ENCODE measurements around the gene BTK.

The BTK gene

DNA sequence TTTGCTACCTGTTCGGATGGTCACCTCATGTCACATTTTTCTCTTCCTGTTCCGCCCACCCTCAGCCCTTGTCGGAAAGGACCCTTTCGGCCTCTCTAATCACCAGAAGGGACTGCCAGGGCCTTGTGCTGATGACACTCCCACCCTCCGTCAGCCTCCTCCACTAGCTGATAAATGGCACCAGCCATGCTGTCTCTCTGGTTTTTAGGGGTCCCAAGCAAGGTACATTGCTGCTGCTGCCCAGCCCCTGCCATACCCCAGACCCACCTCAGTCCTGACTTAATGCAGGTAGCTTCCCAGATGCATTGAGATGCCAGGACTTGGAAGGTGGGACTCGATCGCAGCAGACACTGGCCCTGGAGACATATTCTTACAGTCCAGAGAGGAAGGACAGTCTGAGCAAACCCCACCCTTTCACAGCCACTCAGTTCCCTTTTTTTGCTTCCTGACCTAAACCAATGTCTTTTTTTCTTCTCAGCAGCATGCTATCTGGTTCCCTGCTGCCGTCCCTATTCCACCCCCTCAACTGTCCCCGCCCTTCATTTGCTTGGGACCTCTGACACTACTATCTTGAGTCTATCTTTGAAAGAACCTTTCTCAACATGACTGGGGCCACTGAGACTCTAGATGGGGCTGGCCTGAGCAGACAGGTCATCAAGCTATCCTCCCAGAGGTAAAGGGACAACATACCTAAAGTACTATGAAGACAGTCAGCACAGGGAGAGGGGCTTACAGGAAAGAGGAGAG is at the start of gene BTK:
Gene BTK (minus strand): TSS at position 397 of the 747 bp plus-strand sequence. CDS start 10,907 bp downstream, outside the sequence.
- no peak for DNase-seq

DNA sequence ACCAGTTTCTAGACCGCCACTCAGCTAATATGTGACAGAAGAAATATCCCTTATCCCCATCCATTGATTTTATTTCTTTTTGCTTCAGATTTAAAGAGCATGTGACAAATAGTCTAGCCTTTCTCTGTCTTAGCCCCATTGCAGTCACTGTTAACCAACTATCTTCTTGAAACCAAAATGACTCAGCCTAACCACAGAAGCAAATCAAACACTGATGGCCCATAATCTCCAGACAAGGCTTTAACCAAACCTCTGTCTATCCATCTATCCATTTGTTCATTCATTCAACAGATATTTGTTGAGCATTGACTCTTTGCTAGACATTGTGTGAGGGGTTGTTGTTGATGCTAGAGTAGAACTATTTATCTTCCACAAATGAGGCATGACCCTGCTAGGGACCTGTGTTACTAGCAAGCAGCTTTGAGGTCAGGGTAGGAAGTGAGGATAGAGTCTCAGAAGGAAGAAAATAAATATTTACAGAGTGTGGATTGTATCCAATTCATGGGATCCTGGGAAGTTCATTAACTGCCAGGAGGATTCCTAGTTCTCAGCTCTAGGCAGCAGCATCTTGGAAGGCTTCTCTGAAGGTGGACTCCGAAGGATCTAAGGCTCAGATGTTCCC is 44.6 kb upstream of the BTK start:
- DNase-seq: no peak

DNA sequence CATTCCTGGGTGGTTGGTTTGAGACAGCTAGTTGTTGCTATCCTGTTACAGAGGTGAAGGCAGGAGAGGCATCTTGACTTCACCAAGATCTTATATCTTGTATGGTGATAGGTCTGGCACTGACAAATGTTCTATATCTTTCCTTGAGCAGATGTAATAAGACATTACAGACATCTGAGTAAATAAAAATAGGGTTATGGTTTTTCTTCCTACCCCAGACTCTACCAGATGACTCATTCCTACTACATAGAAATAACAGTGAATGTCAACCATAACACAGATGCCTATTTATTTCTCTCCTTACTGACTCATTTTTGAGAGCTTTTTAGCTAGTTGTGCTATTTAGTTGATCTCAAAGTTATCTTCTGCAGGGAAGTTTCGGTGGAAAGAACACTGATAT is 43.9 kb upstream of the BTK start:
- DNase-seq: no peak

DNA sequence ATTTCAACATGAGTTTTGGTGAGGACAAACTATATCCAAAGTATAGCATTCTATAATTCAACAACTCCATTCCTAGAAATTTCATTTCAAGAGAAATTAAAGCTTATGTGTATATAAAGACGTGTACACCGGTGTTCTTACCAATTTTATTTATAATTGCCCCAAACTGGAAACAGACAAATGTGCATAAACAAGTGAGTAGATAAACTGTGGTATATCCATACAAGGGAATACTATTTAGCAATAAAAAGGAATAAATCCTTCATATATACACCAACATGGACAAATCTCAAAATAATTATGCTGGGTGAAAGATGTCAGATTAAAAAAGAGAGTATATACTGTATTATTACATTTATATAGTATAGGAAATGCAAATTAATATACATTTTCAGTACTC is 42.0 kb upstream of the BTK start:
- no peak for DNase-seq

DNA sequence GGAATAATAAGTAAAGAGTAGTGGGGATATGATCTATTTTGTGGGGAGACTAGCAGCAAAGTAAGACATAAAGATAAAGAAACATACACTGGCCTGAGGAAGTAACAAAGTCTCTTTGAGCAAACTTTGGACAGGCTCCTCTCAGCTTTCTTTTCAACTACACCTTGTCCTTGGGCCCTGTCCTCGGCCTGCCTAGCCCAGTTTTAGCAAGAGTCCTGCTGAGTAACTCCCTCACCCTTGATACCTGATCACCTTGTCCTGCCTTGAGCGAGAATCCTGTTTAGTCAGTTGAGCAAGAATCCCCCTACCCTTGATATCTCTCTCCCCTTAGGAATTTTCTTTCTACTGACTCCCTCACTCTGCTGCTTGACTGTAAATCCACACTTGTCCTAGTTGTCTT is 33.5 kb upstream of the BTK start:
- no peak for DNase-seq

DNA sequence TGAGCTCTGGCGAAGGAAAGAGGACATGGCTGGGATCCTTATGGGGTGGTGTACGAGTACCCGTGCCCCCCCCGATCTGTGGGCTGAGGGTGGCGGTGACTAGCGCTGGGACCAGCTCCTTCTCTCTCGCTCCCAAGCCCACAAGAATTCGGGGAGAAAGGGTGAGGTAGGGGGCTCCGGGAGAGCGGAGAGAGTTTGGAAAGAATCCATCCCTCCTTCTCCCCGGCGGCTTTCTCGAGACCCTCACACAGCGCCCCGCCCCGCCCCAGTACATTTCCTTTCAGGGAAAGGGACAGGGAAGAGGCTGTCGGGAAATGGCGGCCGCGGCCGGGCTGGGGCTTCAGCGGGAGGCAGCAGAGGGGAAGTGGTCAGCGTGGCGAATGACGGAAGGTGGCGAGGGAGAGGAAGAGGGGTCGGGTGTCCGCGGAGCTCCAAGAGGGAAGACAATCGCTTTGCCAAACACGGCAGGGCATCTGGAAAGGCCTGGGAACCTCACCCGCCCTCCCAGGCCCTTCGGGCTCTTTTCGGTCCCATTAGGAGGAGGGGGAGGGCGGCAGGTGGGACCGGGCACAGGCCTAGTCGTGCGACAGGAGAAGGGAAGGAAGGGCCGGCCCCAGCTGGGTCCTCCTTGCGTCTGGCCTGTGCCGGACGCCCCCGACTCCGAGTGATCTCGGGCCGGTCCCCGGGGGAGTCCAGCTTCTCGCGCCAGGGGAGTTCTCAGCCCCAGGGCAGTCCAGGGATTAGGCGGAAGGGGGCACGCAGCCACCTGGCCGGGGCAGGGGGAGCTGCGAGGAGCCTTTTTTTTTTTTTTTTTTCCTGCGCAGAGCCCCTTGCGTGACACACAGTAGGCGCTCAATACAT is 32.2 kb upstream of the BTK start:
- DNase-seq: peak; percentile 18

DNA sequence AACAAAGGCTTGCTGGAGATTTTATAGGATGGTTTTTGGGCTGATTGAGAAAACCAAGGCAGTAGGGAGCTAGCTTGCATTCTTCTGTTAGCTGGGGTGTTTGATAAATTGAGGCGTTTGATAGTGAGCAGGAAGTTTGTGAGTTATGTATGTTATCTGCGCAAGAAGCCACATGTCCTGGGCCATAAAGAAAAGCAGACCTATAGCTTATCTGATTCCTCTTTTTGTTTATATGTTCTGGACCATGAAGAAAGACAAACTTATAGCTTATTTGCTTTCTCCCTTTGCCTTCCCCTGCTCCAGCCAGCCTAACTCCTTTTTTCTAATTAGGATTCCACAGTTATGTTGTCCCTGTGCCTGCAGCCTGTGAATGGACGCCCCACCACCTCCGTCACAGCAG is 31.2 kb upstream of the BTK start:
- DNase-seq: no peak

DNA sequence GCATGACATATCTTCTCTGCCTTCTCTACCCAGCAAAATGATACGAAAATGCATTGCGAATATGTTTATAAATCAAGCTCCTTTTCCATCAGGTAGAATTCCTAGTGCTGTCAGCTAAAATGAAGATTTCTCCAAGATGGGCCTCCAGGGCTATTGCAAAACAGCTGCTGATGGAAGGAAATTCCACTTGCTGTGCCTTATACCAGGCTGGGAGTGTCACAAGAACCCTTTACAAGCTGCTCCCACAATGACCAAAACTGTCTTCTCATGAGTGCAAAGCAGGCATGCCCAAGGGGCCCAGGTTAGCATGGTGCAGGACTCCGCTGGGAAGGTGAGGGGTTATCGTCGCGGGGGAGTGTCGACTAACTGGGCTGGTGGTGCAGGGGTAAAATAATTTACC is 30.7 kb upstream of the BTK start:
- no peak for DNase-seq

DNA sequence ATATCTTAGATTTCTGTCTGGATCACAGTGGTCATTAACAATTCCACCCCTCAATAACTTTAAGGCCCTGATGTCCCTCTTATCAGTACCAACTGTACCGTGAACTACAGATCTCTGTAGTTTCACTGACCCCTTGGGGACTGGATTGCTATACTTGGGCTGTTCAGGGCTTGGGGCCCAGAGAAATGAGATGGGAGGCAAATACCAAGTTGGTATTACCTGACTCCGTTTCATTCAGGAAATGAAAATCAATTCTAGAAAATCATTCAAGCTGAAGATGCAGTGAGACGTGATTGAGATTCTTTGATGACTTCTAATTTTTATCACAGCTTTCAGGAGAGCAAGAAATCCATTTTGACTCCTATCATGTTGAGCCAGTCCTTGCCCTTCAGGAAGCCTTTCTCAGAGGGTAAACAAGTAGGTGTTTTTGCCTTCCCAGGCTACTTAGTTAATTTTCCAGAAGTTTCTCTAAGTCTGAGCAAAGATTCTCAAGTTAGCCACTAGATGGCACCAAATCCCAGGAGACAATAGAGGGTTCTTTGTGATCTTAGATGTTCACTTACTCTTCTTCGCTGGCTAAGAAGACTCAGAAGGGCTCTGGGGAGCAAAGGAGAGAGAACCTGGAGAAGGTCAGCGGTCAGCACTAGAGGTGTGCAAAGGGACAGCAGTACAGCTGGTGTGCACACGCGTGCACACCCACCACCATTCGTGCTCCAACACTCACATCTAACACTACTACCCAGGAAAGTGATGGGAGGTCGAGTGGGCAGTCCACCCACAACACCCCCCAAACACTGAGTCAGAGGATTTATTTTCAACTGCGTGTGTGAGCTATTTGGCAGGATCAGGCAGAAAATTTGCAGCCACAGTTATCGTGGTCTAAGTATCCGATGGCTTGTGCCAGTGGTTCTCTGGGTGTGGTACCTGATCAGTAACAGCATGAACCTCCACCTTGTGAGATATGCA is 29.5 kb upstream of the BTK start:
- DNase-seq: no peak

DNA sequence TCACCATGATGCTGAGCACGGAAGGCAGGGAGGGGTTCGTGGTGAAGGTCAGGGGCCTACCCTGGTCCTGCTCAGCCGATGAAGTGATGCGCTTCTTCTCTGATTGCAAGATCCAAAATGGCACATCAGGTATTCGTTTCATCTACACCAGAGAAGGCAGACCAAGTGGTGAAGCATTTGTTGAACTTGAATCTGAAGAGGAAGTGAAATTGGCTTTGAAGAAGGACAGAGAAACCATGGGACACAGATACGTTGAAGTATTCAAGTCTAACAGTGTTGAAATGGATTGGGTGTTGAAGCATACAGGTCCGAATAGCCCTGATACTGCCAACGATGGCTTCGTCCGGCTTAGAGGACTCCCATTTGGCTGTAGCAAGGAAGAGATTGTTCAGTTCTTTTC is 26.0 kb upstream of the BTK start:
- DNase-seq: no peak

DNA sequence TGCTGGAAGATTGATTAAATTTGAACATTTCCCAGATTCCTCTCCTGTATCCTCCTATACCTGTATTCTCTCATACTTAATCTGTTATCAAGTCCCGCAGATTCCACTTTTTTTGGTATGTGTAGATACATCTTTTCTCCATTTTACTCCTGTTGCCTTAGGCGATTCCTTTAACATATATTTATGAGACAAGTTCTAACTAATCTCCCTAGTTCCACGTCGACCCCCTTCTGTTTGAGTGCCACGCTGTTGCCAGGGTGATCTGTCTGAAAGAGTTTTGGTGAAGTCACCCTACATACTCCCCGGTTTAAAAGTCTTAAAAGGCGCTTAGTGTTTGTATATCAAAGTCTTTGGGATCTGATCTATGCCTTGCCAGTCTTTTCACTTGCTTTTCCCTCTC is 24.5 kb upstream of the BTK start:
- DNase-seq: no peak

DNA sequence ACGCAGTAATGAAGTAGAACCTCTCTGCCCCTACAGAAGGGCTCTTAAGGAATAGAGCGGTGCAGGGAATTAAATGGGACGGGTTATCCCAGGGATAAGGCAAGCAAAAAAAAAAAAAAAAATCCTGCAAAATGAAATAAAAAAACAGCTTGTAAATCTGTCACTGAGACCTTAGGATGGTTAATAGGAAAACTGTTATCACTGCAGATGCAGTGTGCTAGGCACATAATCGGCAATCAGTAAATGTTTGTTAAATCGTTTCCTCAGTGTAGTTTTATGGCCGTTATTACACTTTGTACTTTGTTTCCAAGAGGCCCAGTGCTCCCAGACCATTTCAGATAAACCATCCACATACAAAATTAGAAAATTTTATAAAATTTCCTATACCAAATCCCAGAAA is 23.1 kb upstream of the BTK start:
- DNase-seq: no peak

DNA sequence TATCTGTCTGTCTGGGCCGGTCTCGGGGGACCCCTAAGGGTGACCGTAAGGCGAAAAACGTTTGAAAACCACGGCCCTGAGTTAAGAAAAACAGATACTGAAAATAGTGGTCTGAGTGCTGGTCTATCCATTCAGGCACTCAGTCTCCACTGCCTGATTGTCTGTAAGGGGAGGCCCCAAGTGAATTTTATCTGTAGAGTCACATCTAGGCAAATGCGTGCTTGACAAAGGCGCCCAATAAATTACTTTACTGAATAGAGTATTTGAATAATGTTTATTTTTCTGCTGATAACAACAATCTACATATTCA is 22.5 kb upstream of the BTK start:
- DNase-seq: no peak

DNA sequence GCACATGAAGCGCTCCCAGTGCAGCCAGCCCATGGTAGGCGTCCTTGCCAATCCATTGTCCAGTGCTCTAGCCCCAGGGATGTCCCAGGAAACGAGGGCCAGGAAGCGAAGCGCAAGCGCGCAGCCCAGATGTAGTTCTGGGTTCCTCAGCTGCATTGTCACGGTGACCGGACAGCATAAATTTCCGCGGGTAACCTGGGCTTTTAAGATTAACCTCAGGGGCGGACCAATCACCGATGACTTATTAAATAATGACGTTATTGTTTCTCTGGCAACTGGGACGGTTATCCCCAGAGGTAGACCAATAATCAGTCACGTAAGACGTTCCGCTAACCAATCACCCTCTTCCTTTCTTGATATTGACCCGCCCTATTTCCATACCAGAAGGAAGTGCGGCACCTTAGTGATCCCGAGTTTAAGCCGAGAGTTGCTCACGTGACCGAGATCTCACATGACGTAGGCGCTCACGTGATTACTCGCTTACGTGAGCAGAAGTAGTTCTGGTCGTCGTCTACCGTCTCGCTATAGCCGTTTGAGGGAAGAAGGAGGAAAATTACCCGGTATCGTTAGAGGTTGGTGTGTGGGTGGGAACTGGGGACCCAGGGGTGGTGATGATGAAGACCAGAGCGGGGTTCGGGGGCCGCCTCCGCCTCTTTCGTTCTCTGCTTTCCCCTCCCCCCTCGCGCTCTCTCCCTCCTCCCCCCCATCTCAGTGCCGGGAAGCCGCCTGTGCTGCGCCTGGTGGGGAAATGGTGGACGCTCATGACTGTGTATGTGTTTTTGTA is 21.9 kb upstream of the BTK start, which contains the start of the genes GLA and HNRNPH2:
Gene GLA (minus strand): TSS at position 178 of the 784 bp plus-strand sequence. CDS start 22 bp downstream, at position 156.
Gene HNRNPH2 (plus strand): TSS at position 475 of the 784 bp plus-strand sequence. CDS start 3,767 bp downstream, outside the sequence.
- DNase-seq: peak; percentile 84

DNA sequence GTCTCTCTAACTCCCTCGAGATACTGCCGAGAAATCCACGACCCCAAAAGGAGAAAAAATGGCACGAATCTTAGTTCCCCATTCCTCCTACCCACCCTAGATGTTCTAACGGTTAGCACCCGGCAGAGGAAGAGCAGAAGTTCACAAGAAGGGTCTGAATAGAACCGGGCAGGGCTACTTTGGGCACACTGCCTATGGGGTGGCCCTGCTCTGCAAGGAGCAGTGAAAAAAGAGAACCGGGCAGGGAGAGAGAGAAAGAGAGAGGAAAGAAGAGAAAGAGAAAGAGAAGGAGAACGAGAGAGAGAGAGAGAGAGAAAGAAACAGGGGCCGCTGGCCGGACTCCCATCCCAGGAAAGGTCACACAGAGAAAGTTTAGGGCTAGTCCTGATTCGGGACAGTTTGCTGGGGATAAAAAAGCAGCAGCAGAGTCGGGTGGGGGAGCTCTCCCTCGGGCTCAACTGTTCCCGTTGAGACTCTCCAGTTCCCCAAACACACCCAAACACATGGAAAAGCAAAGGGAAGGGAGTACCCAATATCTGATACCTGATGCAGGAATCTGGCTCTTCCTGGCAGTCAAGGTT is 21.3 kb upstream of the BTK start:
- no peak for DNase-seq

DNA sequence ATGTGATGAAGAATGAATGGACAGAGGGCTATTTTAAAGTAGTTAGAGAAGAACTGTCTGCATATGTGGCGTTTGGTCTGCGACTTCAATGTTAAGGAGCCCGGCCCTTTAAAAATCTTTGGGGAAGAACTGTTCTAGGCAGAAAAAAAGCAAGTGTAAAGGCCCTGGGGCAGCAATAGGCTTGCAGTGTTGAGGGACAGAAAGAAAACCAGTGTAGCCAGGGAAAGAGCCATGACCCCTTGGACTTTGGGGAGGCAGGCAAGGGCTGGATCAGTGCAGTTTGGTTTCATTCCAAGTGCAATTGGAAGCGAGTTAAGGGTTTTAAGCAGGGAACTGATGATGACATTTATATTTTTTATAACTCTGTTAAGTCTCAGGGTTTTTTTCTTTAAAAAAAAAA is 13.8 kb upstream of the BTK start:
- no peak for DNase-seq

DNA sequence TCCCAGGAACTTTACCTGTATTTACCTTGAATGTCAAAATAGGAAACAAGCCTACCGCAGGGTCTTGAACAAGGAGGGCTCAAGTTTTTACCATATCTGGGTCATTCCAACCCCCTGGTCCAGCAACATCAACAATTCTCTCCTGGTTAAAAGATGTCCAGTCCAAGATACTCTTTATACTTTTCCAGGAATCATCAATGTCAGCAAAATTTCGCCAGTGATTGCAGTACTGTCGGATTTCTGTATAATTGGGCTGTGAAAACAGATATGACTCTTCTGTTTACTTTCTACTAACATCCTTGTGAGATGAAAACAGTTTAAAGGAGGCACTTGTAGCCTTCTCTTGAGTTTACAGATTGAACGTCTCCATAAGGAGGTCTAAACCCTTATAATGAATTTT is 12.7 kb upstream of the BTK start:
- no peak for DNase-seq

DNA sequence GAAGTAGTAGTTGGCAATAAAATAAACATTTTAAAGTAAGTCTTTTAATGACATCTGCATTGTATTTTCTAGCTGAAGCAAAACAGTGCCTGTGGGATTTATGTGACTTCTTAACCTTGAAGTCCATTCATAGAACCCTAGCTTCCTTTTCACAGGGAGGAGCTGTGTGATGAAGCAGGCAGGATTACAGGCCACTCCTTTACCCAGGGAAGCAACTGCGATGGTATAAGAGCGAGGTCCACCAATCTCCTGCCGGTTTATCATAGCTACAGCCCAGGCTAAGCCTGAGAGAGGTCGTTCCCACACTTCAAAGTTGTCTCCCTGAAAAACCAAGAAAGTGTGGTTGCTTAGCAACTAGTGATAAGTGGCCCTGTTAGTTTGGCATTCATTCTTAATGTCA is 11.8 kb upstream of the BTK start:
- DNase-seq: no peak

DNA sequence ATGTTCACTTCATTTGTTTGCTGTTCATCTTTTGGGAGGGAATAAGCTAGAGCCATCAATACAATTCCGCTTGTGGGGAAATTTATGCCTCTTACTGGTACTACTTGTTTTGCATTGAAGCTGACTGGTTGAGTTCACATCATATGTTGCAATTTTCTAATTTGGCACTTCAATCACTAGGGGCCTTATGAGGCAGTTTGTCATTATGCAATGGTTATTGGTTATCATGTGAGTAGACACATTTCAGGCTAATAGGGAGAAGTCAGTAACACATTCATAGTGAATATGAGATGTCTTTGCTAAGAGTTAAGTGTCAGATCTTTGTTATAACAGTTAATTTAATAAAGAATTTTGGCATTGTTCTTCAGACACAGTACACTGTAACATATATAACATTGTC is 9.8 kb upstream of the BTK start:
- DNase-seq: no peak

DNA sequence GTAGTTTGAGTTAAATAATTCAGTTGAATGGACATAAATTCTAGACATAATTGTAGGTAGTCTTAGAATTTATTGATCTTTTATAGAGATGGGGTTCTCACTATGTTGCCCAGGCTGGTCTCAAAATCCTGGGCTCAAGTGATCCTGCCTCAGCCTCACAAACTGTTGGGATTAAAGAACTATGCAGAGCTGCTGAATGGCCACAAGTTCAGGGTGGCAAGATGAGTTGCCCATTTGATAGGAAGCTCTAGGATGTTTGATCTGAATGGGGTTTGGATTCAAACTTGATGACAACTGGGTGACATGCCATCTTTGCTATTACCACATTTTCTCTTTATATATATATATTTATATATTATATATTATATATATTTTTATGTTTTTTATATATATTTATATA is 8.4 kb upstream of the BTK start:
- no peak for DNase-seq

DNA sequence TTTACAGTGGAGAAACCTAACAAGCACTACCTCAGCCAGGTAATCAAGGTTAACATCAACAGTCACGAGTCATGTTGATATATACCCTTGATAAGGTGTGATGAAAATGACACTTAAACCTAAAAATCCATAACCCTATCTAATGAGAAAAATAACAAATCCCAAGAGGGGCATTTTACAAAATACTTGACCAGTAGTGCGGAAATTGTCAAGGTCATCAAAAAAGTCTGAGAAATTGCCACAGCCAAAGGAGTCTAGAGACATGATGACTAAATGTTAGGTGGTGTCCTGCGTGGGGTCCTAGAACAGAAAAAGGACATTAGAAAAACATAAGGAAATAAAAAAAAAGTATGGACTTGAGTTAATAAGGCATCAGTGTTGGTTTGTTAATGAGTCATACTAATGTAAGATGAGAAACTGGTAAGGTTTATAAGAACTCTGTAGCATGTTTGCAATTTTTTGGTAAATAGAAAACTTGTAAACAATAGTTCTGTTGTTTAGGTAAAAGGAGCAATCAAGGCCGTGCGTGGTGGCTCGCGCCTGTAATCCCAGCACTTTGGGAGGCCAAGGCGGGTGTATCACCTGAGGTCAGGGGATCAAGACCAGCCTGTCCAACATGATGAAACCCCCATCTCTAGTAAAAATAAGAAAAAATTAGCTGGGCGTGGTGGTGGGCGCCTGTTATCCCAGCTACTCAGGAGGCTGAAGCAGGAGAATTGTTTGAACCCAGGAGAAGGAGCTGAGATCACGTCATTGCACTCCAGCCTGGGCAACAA is 7.7 kb upstream of the BTK start:
- DNase-seq: no peak
